ENCODE measurements around the gene IFT122. TPM values are rescaled to one million over a fixed set of nuclear protein-coding genes. Genes with fewer than 3 reads are reported as not detected.
A peak's percentile ranks its signal among the peaks of the same experiment; 100 is the strongest.

The IFT122 gene
- total RNA-seq, 2 experiments from 2014 or later: 21.6 to 37.0 TPM

- no peak for DNase-seq (ENCODE audit: low spot score)
- intact Hi-C loops (cut with micrococcal nuclease; ENCODE audit: unreplicated experiment): no loop called here
- ChIA-PET CTCF (ENCODE audit: unreplicated experiment) (interaction anchor here (1.0 kb wide), 1 partner anchor 18 kb away, joined by 3 read pairs; no protein-coding TSS in a partner anchor), POLR2A (no interaction called here)
- no peak overlapping the region for H3K4me2 ChIP-seq (ENCODE audit: low read length)
- H3K79me2 ChIP-seq (ENCODE audit: insufficient read depth, low read depth, low read length): no peaks in the 10 kb centered on the region
- H3K9me2 ChIP-seq (ENCODE audit: insufficient read depth, low read length): no peaks in the 10 kb centered on the region
- no TSS peak for BruUV-seq (replicated peaks)
- TF ChIP-seq EZH2phosphoT487 (IDR thresholded peaks at IDR 0.05; ENCODE audit: borderline replicate concordance, low read depth, low read length) (no peak), CTCF (conservative IDR thresholded peaks at IDR 0.05; ENCODE audit: low read length) (no peak)
- H3K4me1 ChIP-seq (ENCODE audit: insufficient read depth, low read length, poor library complexity, severe bottlenecking): peaks cover 19% of the 10 kb centered on the region
- H3K36me3 ChIP-seq (ENCODE audit: insufficient read depth, low read length): no peaks in the 10 kb centered on the region
- H3K4me3 ChIP-seq (ENCODE audit: low read depth, low read length, poor library complexity, severe bottlenecking): no peak overlapping the region
- H2AFZ ChIP-seq (ENCODE audit: low read length): no peak overlapping the region
- H3K27ac ChIP-seq (ENCODE audit: low read depth, low read length, poor library complexity, severe bottlenecking): no peak overlapping the region
- H3K9me3 ChIP-seq (ENCODE audit: low read length): no peaks in the 10 kb centered on the region
- H4K20me1 ChIP-seq (ENCODE audit: insufficient read depth, low read length): no peaks in the 10 kb centered on the region
Observed at GRCh38 chr3:129552287-129553050, 112.4 kb downstream of the IFT122 start.

- Histone ChIP-seq H3K9me2 (ENCODE audit: insufficient read depth, low read length) (no peaks in the 10 kb centered on the region), H3K9me3 (ENCODE audit: low read length) (no peaks in the 10 kb centered on the region), H2AFZ (ENCODE audit: low read length) (peak overlapping the region; percentile 88; the same call in 1 of the 2 replicates), H3K79me2 (ENCODE audit: insufficient read depth, low read depth, low read length) (no peaks in the 10 kb centered on the region), H4K20me1 (ENCODE audit: insufficient read depth, low read length) (no peaks in the 10 kb centered on the region), H3K27ac (ENCODE audit: low read depth, low read length, poor library complexity, severe bottlenecking) (no peak overlapping the region), H3K4me3 (ENCODE audit: low read depth, low read length, poor library complexity, severe bottlenecking) (no peak overlapping the region), H3K4me2 (ENCODE audit: low read length) (peak overlapping the region; percentile 53), H3K4me1 (ENCODE audit: insufficient read depth, low read length, poor library complexity, severe bottlenecking) (peaks cover 24% of the 10 kb centered on the region), H3K36me3 (ENCODE audit: insufficient read depth, low read length) (no peaks in the 10 kb centered on the region)
- POLR2A ChIA-PET: no interaction called here
- no peak for TF ChIP-seq CTCF (conservative IDR thresholded peaks at IDR 0.05; ENCODE audit: low read length)
- TF ChIP-seq EZH2phosphoT487 (IDR thresholded peaks at IDR 0.05; ENCODE audit: borderline replicate concordance, low read depth, low read length): no peak
- CTCF ChIA-PET (ENCODE audit: unreplicated experiment): no interaction called here
- intact Hi-C loops (cut with micrococcal nuclease; ENCODE audit: unreplicated experiment): no loop called here
- BruUV-seq (replicated peaks): no TSS peak
- no peak for DNase-seq (ENCODE audit: low spot score)
Observed at GRCh38 chr3:129553171-129553570, 113.1 kb downstream of the IFT122 start.

- Histone ChIP-seq H3K4me1 (ENCODE audit: insufficient read depth, low read length, poor library complexity, severe bottlenecking) (peaks cover 30% of the 10 kb centered on the region), H2AFZ (ENCODE audit: low read length) (peak overlapping the region; percentile 88), H3K36me3 (ENCODE audit: insufficient read depth, low read length) (no peaks in the 10 kb centered on the region), H3K79me2 (ENCODE audit: insufficient read depth, low read depth, low read length) (no peaks in the 10 kb centered on the region), H3K27ac (ENCODE audit: low read depth, low read length, poor library complexity, severe bottlenecking) (no peak overlapping the region), H3K4me3 (ENCODE audit: low read depth, low read length, poor library complexity, severe bottlenecking) (peak overlapping the region; percentile 23), H3K9me3 (ENCODE audit: low read length) (no peaks in the 10 kb centered on the region), H3K9me2 (ENCODE audit: insufficient read depth, low read length) (no peaks in the 10 kb centered on the region), H4K20me1 (ENCODE audit: insufficient read depth, low read length) (no peaks in the 10 kb centered on the region), H3K4me2 (ENCODE audit: low read length) (peak overlapping the region; percentile 53)
- peak; percentile 48 for DNase-seq (ENCODE audit: low spot score)
- TF ChIP-seq EZH2phosphoT487 (IDR thresholded peaks at IDR 0.05; ENCODE audit: borderline replicate concordance, low read depth, low read length) (no peak), CTCF (conservative IDR thresholded peaks at IDR 0.05; ENCODE audit: low read length) (peak; percentile 43)
- ChIA-PET CTCF (ENCODE audit: unreplicated experiment) (no interaction called here), POLR2A (no interaction called here)
- BruUV-seq (replicated peaks): no TSS peak
- intact Hi-C loops (cut with micrococcal nuclease; ENCODE audit: unreplicated experiment): no loop called here
Observed at GRCh38 chr3:129553719-129554118, 113.7 kb downstream of the IFT122 start.
